HCT116 (cell line): ENCODE data around the gene EIF4G3.
A peak's percentile ranks its signal among the peaks of the same experiment; 100 is the strongest.

Experiments used
- EZH2 ChIP-seq: fragments of 200-600 bp; sonication (generic); IDR thresholded peaks from 2 replicates; pipeline ENCODE4 v1.6.1; 2017; ENCODE audit warnings: antibody characterized with exemption, mixed run types
- POLR2A ChIP-seq: IDR thresholded peaks from 2 replicates; pipeline ENCODE4 v1.7.0; 2011; ENCODE audit warnings: borderline replicate concordance; ENCODE audit not compliant: insufficient read depth, insufficient read length; ENCODE audit errors: extremely low read depth
- POLR2AphosphoS5 ChIP-seq: IDR thresholded peaks from 2 replicates; pipeline ENCODE4 v1.6.1; 2011; ENCODE audit warnings: mild to moderate bottlenecking, low read depth, low read length, moderate library complexity
- TF ChIP-seq, protein P1 (sequence below), 3 experiments: fragments of 200-600 bp in 1 of 3; sonication (generic) in 1 of 3; IDR thresholded peaks in 2 of 3; conservative IDR thresholded peaks in 1 of 3; 2 replicates each; pipeline ENCODE4 v1.5.1; 2012 to 2017; ENCODE audit warnings: low read depth in 2 of 3, low read length in 2 of 3, antibody characterized with exemption in 1 of 3, borderline replicate concordance in 1 of 3, control low read depth in 1 of 3, mild to moderate bottlenecking in 1 of 3, mixed read lengths in 1 of 3, mixed run types in 1 of 3, moderate library complexity in 1 of 3; ENCODE audit not compliant: insufficient read depth in 1 of 3

DNA sequence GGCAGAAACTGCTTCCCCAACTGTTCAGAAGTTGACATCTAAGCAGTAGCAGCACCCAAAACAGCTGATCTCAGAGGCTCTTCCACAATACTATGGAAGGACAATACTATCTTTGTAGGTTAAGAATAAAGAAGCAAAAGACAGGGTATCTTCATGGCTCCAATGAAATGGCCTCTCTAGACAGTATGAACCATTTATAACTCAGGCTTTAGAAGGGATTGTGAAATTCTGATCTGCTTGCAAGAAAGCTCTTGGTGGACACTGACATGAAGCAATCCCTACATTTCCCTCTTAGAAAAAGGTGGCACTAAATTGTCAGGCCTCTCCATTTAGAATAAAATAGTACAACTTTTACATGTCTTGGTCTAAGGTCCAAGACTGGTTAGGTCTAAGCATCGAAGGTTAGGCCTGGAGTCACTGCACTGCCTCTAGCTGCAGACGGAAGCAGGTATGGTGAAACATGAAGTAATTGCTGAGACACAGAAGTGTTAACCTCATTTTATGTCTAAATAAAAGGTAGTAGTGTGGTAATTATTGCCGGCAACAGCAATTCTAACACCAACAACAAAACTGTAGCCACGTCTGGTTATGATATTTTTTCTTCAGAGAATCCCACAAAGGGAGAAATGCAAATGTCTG lies 339.0 kb downstream of the EIF4G3 start:
- TF ChIP-seq POLR2A, result no peak
- no peak for TF ChIP-seq POLR2AphosphoS5
- TF ChIP-seq, protein P1, sequence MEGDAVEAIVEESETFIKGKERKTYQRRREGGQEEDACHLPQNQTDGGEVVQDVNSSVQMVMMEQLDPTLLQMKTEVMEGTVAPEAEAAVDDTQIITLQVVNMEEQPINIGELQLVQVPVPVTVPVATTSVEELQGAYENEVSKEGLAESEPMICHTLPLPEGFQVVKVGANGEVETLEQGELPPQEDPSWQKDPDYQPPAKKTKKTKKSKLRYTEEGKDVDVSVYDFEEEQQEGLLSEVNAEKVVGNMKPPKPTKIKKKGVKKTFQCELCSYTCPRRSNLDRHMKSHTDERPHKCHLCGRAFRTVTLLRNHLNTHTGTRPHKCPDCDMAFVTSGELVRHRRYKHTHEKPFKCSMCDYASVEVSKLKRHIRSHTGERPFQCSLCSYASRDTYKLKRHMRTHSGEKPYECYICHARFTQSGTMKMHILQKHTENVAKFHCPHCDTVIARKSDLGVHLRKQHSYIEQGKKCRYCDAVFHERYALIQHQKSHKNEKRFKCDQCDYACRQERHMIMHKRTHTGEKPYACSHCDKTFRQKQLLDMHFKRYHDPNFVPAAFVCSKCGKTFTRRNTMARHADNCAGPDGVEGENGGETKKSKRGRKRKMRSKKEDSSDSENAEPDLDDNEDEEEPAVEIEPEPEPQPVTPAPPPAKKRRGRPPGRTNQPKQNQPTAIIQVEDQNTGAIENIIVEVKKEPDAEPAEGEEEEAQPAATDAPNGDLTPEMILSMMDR (IDR thresholded peaks at IDR 0.05 in 2 of 3, conservative IDR thresholded peaks at IDR 0.05 in 1 of 3; ENCODE audit: borderline replicate concordance in 1 of 3, insufficient read depth in 1 of 3, low read depth in 2 of 3, low read length in 2 of 3), result 0 out of 6 replicates have a peak, but pooled peaks of 1 of the 3 experiments have one; percentile 1
- no peak for TF ChIP-seq EZH2
